Measurements from ENCODE around the gene IFNE. TPM values are rescaled to one million over a fixed set of nuclear protein-coding genes. Genes with fewer than 3 reads are reported as not detected.

The IFNE gene
- total and polyA plus RNA-seq, 8 donors = 0.73 to 2.9 (median 1.8) TPM; not detected in 5

DNA sequence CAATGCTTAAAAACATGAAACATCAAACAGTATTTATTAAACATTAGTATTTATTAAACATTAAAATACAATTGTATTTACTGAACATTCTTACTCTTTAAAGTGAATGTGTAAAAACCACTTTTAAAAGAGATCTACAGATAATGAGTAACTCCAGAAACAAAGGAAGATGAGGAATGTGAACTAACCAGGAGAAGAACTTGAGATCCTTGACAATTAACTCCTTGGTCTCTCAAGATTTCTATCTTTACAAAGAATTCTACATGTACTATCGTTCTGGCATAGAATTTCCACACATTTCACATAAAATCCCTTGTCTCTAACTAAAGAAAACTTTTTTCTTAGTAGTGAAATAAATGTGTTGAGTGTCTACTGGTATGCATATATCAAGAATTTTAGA lies 28.7 kb upstream of the IFNE start:
- no peak for DNase-seq
- Histone ChIP-seq H3K4me1 (peaks cover 0 to 20% (median 5%) of the 10 kb centered on the region in 4 donors), H3K27ac (no peak overlapping the region), H3K36me3 (no peaks in the 10 kb centered on the region), H3K9me3 (no peaks in the 10 kb centered on the region), H3K27me3 (no peaks in the 10 kb centered on the region), H3K4me3 (no peak overlapping the region)
- no peak for TF ChIP-seq POLR2A (IDR thresholded peaks at IDR 0.05)
- WGBS, 5 donors = 65 to 89% (median 79%) methylated on average over 1 of the region's 1 CpG
- intact Hi-C loops (cut with DNase I; ENCODE audit: low total_unique reads) = no loop called here

DNA sequence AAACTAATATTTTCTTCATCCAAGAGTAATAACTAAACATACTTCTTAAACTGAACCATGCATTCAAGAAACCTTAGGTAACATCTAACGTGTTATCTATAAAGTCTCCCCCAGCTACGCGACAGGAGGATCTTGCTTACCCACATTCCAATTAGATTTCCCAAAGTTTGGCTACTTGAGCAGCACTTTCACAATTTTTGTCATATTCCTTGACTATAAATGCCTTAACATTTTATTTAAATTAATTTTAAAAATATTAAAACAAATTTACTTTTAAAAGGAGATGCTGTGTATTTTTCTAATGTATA lies 25.3 kb upstream of the IFNE start:
- H3K4me1 ChIP-seq = peaks cover 0 to 28% (median 5%) of the 10 kb centered on the region in 4 donors
- intact Hi-C loops (cut with DNase I; ENCODE audit: low total_unique reads) = loop anchor here (10.0 kb wide), 1 partner anchor 87 kb away; no protein-coding TSS in a partner anchor
- no peaks in the 10 kb centered on the region for H3K36me3 ChIP-seq
- no peak for TF ChIP-seq POLR2AphosphoS5 (IDR thresholded peaks at IDR 0.05)
- TF ChIP-seq, protein P1, sequence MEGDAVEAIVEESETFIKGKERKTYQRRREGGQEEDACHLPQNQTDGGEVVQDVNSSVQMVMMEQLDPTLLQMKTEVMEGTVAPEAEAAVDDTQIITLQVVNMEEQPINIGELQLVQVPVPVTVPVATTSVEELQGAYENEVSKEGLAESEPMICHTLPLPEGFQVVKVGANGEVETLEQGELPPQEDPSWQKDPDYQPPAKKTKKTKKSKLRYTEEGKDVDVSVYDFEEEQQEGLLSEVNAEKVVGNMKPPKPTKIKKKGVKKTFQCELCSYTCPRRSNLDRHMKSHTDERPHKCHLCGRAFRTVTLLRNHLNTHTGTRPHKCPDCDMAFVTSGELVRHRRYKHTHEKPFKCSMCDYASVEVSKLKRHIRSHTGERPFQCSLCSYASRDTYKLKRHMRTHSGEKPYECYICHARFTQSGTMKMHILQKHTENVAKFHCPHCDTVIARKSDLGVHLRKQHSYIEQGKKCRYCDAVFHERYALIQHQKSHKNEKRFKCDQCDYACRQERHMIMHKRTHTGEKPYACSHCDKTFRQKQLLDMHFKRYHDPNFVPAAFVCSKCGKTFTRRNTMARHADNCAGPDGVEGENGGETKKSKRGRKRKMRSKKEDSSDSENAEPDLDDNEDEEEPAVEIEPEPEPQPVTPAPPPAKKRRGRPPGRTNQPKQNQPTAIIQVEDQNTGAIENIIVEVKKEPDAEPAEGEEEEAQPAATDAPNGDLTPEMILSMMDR (IDR thresholded peaks at IDR 0.05) = no peak
- TF ChIP-seq POLR2A (IDR thresholded peaks at IDR 0.05) = no peak
- TF ChIP-seq EP300 (IDR thresholded peaks at IDR 0.05) = no peak
- no peak overlapping the region for H3K4me3 ChIP-seq
- DNase-seq = no peak
- no peaks in the 10 kb centered on the region for H3K27me3 ChIP-seq
- H3K9me3 ChIP-seq = no peaks in the 10 kb centered on the region
- 32 to 62% (median 58%) methylated on average over 3 of the region's 3 CpGs for WGBS, 5 donors
- no peak overlapping the region for H3K27ac ChIP-seq

DNA sequence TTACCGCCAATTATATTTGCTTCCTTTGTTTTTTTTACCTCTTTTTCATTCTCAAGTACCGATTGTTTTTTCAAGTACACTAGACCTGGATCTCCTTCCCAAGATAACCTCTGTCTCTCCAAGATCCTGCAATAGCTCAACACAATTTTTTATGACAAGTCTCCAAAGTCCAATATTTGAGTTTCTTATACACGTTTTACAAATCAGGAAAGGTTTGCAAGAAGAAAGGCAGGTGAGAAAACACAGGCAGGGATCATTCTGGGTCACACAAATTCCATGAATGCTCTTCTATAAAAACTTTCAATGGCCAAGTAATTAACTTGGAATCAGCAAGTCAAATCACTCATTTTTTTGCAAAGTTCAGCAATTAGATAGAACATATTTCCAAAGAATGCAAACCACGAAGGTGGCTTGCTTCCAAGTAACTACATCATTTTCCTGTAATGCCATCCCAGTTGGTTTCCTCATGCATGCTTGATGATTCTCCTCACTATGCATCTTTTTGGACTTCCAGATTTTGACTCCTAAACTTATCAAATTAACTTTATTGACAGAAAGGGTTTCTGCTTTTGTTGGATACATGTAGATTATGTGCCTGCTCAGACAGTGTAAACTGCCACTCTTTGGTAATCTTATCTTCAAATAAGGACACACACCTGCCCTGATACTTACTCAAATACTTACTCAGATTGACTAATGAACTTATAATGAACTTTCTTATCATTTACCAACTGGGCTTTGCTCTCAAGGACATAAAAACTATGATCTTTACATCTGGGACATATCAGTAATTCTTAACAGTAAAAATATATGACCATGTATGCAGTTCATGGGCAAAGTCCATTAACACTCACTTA lies 24.7 kb upstream of the IFNE start:
- no peak overlapping the region for H3K4me3 ChIP-seq
- H3K27ac ChIP-seq = no peak overlapping the region
- intact Hi-C loops (cut with DNase I; ENCODE audit: low total_unique reads) = loop anchor here (10.0 kb wide), 1 partner anchor 88 kb away; no protein-coding TSS in a partner anchor
- H3K27me3 ChIP-seq = no peaks in the 10 kb centered on the region
- no peak for TF ChIP-seq EP300 (IDR thresholded peaks at IDR 0.05)
- peak in 2 of 3 donors; percentile 6 to 11 for TF ChIP-seq POLR2AphosphoS5 (IDR thresholded peaks at IDR 0.05)
- no peak for TF ChIP-seq POLR2A (IDR thresholded peaks at IDR 0.05)
- TF ChIP-seq, protein P1 (IDR thresholded peaks at IDR 0.05) = no peak
- DNase-seq = no peak
- 31 to 39% (median 35%) methylated on average over 4 of the region's 4 CpGs for WGBS, 5 donors
- no peaks in the 10 kb centered on the region for H3K36me3 ChIP-seq
- no peaks in the 10 kb centered on the region for H3K9me3 ChIP-seq
- H3K4me1 ChIP-seq = peaks cover 0 to 28% (median 5%) of the 10 kb centered on the region in 4 donors

DNA sequence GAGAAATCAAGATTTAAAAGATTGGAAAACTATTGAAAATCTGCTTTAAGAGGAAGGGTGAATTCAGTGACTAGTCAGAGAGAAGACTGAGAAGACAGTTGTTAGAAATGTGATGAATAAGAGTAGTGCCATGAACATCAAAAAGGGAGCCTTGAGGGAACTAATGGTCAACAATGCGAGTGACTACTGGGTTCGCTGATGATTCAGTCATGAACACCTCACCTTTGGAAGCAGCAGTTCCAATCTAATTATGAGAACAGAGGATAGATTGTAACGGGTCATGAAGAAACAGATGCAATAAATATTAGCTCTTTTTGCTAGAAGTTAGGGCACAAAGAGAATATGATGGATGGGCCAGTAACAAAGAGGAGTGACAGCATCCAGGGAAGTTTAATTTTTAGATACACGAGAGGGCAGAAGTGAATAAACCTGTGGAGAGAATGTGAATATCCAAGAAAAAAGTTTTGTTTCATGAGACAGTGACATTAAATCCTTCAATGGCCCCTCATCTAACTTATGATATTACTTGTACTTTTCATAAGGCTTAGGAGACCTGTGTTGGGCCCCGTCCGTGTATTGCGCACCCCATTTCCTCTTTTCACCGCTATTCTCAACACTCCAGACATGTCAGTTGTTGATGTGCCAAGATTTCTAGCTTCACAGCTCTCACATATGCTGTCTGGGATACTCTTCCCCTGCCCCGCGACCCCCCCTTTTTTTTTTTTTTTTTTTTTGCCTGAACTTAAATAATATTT lies 23.5 kb upstream of the IFNE start:
- 72 to 86% (median 79%) methylated on average over 10 of the region's 10 CpGs for WGBS, 5 donors
- peaks cover 0 to 28% (median 5%) of the 10 kb centered on the region in 4 donors for H3K4me1 ChIP-seq
- H3K4me3 ChIP-seq = no peak overlapping the region
- no peaks in the 10 kb centered on the region for H3K27me3 ChIP-seq
- no peaks in the 10 kb centered on the region for H3K36me3 ChIP-seq
- intact Hi-C loops (cut with DNase I; ENCODE audit: low total_unique reads) = loop anchor here (10.0 kb wide), 1 partner anchor 89 kb away; no protein-coding TSS in a partner anchor
- no peak overlapping the region for H3K27ac ChIP-seq
- TF ChIP-seq, protein P1 (IDR thresholded peaks at IDR 0.05) = no peak
- TF ChIP-seq EP300 (IDR thresholded peaks at IDR 0.05) = no peak
- no peak for TF ChIP-seq POLR2A (IDR thresholded peaks at IDR 0.05)
- TF ChIP-seq POLR2AphosphoS5 (IDR thresholded peaks at IDR 0.05) = no peak
- H3K9me3 ChIP-seq = no peaks in the 10 kb centered on the region
- DNase-seq = no peak

Measured in stomach (tissue), 9 donors.